Transverse colon (tissue), 4 donors: ENCODE data around the gene SPAG7.

Experiments used
- POLR2A ChIP-seq: fragments of 450-650 bp; IDR thresholded peaks from one replicate; pipeline ENCODE4 v1.6.1; 2016; ENCODE audit warnings: antibody characterized with exemption, mild to moderate bottlenecking, moderate library complexity
- POLR2AphosphoS5 ChIP-seq, 3 donors: sonication (generic); formaldehyde crosslinking; IDR thresholded peaks; one replicate each; pipeline ENCODE4 v1.6.1; 2016; ENCODE audit warnings: antibody characterized with exemption in 3 of 3
- TF ChIP-seq, protein P1 (sequence below), 5 experiments: fragments of 200-600 bp in 3 of 5; fragments of 450-650 bp in 2 of 5; sonication (generic) in 3 of 5; IDR thresholded peaks; 1 replicate in 2 of 5; 2 replicates in 3 of 5; pipeline ENCODE4 v1.5.1; 2016 to 2017; ENCODE audit warnings: antibody characterized with exemption in 5 of 5, inconsistent platforms in 3 of 5, mild to moderate bottlenecking in 2 of 5, moderate library complexity in 1 of 5

DNA sequence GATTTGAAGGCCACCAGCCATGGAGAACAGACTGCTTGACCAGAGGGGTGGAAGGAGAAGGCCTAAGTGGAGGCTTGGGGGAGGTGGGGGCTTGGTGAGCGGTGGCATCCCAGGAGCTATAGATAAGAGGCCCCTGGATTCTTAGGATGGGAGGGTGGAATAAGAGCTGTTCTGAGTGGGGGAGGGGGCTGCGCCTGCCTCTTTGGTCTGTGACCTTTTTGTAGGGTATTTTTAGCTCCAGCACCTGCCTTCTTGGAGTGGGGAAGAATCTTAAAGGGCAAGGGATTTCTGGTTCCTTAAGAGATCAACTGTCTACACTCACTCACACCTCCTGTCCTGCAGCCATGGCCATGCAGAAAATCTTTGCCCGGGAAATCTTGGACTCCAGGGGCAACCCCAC lies 16.1 kb downstream of the SPAG7 start:
- TF ChIP-seq, protein P1, sequence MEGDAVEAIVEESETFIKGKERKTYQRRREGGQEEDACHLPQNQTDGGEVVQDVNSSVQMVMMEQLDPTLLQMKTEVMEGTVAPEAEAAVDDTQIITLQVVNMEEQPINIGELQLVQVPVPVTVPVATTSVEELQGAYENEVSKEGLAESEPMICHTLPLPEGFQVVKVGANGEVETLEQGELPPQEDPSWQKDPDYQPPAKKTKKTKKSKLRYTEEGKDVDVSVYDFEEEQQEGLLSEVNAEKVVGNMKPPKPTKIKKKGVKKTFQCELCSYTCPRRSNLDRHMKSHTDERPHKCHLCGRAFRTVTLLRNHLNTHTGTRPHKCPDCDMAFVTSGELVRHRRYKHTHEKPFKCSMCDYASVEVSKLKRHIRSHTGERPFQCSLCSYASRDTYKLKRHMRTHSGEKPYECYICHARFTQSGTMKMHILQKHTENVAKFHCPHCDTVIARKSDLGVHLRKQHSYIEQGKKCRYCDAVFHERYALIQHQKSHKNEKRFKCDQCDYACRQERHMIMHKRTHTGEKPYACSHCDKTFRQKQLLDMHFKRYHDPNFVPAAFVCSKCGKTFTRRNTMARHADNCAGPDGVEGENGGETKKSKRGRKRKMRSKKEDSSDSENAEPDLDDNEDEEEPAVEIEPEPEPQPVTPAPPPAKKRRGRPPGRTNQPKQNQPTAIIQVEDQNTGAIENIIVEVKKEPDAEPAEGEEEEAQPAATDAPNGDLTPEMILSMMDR (IDR thresholded peaks at IDR 0.05), result no peak
- TF ChIP-seq POLR2A (no peak), POLR2AphosphoS5 (IDR thresholded peaks at IDR 0.05) (no peak)
